HG03575 (cell line): Measurements from ENCODE around the gene SEMA4A.

Source experiments
- ATAC-seq: cut with Tn5 transposase; IDR thresholded peaks from one replicate; pipeline ENCODE4 v1.9.1; 2021; ENCODE audit not compliant: unreplicated experiment, insufficient number of reproducible peaks, low FRiP score; ENCODE audit errors: extremely low read depth

SEMA4A gene

DNA sequence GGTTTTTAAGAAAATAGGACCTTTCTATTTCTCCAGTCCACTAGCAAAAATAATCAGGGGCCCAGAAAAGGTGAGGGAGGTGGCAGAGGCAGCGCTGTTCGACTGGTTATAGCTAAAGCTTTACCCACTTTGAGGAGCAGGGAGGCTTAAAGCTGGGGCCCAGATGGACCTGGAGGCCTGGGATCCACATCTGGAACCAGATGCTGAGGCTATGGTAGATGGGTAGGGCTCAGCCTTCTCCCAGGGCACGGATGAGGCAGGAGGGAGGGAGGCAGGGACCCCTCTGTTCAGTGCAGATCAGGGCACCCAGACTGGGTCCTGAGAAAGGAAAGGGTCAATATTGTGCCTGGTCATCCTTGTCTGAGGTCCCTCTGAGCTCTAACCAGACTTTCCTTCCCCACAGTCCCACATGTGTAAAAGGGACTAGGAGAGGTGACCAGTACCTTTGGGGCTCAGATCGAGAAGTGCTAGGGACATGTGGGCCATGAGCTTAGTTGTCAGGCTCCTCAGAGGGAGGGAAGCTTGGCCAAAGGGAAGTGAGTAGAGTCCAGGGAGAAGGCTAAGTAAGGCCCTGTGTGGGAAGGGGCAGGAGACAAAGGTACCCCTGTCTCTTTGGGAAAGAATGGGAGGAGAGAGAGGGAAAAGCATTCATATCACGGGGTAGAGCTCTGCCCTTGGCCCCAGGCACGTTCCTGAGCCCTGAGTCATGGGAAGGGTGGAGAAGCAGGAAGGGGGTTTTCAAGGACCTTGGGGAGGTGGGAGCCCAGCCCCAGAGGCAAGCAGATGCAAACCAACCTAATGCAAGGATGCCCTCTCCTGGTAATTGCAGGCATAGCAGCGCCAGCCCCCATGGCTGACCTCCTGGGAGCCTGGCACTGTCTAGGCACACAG is 23.5 kb upstream of the SEMA4A start:
- ATAC-seq: no peak

DNA sequence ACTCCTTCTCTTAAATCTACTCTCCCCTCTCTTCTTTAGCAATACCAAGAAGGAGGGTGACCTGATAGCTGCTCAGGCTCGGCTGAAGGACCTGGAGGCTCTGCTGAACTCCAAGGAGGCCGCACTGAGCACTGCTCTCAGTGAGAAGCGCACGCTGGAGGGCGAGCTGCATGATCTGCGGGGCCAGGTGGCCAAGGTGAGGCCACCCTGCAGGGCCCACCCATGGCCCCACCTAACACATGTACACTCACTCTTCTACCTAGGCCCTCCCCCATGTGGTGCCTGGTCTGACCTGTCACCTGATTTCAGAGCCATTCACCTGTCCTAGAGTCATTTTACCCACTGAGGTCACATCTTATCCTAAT is 22.8 kb upstream of the SEMA4A start:
- ATAC-seq: no peak

DNA sequence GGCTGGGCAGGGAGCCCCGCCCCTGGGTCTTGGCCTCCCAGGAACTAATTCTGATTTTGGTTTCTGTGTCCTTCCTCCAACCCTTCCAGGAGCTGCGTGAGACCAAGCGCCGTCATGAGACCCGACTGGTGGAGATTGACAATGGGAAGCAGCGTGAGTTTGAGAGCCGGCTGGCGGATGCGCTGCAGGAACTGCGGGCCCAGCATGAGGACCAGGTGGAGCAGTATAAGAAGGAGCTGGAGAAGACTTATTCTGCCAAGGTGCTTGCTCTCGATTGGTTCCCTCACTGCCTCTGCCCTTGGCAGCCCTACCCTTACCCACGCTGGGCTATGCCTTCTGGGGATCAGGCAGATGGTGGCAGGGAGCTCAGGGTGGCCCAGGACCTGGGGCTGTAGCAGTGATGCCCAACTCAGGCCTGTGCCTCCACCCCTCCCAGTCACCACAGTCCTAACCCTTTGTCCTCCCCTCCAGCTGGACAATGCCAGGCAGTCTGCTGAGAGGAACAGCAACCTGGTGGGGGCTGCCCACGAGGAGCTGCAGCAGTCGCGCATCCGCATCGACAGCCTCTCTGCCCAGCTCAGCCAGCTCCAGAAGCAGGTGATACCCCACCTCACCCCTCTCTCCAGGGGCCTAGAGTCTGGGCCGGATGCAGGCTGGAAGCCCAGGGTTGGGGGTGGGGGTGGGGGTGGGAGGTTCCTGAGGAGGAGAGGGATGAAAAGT is 18.5 kb upstream of the SEMA4A start:
- no peak for ATAC-seq

DNA sequence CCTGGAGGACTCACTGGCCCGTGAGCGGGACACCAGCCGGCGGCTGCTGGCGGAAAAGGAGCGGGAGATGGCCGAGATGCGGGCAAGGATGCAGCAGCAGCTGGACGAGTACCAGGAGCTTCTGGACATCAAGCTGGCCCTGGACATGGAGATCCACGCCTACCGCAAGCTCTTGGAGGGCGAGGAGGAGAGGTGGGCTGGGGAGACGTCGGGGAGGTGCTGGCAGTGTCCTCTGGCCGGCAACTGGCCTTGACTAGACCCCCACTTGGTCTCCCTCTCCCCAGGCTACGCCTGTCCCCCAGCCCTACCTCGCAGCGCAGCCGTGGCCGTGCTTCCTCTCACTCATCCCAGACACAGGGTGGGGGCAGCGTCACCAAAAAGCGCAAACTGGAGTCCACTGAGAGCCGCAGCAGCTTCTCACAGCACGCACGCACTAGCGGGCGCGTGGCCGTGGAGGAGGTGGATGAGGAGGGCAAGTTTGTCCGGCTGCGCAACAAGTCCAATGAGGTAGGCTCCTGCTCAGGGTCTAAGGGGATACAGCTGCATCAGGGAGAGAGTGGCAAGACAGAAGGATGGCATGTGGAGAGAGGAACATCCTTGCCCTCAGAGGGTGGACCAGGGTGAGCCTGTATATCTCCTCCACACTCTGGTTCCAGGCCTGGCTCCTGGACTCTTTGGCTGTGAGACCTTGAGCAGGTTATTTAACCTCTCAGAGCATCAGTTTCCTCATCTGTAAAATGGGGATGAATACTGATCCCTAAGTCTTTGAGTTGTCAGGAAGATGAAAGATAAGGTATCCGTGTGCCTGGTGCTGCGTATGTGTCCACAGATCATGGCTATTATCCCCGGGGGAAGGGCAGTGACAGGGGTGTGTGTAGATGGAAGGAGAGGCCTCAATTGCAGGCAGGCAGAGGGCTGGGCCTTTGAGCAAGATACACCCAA is 17.2 kb upstream of the SEMA4A start:
- no peak for ATAC-seq

DNA sequence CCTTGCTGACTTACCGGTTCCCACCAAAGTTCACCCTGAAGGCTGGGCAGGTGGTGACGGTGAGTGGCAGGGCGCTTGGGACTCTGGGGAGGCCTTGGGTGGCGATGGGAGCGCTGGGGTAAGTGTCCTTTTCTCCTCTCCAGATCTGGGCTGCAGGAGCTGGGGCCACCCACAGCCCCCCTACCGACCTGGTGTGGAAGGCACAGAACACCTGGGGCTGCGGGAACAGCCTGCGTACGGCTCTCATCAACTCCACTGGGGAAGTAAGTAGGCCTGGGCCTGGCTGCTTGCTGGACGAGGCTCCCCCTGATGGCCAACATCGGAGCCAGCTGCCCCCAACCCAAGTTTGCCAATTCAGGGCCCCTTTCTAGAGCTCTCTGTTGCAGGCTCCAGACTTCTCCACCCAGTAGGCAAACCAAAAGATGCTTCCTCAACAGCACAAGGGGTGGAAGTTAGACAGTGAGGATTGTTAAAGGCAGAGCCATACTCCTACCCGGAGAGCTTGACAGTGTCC is 16.4 kb upstream of the SEMA4A start:
- no peak for ATAC-seq

DNA sequence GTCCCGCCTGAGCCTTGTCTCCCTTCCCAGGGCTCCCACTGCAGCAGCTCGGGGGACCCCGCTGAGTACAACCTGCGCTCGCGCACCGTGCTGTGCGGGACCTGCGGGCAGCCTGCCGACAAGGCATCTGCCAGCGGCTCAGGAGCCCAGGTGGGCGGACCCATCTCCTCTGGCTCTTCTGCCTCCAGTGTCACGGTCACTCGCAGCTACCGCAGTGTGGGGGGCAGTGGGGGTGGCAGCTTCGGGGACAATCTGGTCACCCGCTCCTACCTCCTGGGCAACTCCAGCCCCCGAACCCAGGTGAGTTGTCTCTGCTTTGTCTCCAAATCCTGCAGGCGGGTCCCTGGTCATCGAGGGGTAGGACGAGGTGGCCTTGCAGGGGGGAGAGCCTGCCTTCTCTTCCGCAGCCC is 14.9 kb upstream of the SEMA4A start:
- no peak for ATAC-seq

DNA sequence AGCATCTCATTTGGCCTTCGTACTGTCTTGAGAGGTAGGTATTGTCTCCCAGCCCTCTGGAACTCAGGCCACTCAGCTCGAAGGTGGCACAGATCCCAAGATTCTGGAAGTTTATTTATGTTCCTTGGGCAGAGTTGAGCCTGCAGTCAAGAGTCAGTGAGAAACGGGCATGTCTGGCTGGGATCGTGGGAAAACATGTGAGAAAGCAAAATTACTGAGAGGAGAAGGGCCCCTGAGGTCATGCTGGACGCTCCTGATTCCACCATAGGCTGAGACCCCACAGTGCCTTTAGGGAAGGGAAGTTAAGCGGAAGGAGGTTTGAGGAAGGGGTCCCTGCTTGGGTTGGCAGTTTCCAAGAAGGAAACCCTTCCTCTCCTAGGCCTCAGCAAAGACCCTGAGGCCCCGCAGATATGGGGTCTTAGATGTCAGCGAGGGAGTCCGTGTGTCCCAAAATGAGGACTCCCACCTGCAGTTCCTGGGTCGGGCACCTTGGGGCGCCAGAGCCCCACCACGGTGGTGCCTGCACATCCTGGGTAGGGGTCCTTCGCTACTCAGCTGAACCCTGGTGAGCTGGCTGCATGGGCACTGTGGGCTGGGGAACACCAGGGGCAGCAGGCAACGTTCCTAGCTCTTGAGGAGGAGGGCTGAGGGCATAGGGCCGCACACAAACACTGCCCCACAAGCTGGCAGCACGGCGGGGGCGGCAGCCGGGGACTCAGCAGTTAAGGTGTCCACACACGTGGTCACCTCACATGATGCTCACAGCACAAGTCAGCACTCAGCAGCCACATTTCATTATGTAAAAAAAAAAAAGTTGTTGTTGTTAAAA is 12.3 kb upstream of the SEMA4A start:
- ATAC-seq: no peak

DNA sequence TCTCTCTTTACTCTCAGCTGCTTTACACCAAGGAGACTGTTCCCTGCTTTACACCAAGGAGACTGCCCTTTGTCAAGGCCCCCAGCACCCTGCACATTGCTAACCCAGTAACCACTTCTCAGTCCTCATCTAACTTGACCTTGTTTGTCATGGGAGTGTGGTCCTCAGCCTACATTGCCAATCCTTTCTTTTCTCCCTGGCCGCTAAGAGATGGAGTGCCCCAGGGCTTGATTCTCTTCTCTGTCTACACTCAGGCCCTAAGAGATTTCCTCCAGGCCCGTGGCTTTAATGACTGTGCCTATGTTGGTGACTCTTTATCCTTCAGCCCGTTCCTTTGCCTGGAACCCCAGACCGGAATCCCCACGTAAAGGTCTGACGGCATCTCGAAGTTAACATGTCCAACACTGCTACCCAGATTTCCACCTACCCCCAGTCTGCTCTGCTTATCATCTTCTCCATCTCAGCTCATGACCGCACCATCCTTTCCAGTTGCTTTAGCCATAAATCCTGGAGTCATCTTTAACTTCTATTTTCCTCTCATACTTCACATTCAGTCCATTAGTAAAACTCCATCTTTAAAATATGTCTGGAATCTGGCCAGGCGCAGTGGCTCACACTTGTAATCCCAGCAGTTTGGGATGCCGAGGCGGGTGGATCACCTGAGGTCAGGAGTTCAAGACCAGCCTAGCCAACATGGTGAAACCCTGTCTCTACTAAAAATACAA is 9.5 kb upstream of the SEMA4A start:
- no peak for ATAC-seq

DNA sequence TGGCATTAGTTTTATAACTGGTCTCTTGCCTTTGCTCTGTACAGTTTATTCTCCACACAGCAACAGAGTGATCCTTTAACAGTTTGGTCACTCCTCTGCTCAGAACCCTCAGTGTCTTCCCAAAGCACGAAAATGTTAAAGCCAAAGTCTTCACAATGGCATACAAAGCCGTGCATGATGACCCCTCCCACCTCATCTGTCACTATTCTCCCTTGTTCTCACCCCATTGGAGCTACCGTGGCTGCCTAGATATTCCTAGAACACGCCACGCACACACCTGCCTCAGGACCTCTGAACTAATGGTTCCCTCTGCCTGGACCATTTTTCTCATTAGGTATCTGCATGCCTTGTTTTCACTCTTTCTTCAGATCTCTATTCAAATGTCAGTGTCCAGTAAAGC is 8.6 kb upstream of the SEMA4A start:
- no peak for ATAC-seq

DNA sequence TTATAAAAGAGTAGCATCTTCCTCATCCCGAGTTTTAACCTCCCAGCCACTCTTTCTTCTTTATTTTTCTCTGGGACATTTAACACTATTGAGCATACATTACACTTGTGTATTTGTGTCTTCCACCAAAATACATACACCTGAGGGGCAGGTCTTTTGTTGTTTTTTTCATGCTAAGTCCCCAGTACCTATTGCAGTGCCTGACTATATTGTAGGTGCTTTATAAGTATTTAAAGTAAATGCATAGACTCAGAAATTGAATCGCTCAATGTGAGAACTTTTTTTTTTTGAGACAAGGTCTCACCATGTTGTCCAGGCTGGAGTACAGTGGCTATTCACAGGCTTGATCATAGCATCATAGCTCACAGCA is 7.8 kb upstream of the SEMA4A start:
- no peak for ATAC-seq

DNA sequence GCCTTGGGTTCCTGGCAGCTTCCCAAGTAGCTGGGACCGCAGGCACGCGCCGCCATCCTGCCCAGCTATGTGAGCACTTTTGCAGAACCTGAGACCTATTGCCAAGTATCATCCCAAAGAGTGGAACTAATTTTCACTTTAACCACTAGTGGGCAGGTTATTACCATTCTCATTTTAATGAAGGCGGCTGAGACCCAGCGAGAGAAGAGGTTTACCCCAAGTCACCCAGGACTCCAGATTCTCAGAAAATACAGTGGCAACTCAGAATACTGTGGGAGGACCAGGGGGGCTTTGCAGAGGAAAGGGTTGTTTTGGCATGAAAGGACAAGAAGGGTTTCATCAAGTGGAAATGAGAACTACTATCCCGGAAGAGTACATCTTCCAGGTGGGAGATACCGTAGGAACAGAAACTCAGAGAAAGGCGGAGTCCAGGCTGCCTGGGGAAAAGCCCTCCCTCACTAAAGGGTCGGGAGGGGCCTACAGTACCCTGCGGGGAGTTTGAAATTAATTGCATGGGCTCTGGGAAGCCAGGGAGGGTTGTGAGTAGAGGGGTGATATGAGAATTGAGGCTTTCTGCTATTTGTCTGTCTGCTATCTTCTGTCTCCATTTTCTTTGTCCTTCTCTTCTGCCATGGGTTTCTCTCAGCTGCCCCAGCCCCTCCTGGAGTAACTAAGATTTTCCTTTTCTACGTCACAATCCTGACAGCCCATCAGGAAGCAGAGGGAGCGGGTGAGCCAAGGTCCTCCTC is 7.2 kb upstream of the SEMA4A start:
- ATAC-seq: no peak

DNA sequence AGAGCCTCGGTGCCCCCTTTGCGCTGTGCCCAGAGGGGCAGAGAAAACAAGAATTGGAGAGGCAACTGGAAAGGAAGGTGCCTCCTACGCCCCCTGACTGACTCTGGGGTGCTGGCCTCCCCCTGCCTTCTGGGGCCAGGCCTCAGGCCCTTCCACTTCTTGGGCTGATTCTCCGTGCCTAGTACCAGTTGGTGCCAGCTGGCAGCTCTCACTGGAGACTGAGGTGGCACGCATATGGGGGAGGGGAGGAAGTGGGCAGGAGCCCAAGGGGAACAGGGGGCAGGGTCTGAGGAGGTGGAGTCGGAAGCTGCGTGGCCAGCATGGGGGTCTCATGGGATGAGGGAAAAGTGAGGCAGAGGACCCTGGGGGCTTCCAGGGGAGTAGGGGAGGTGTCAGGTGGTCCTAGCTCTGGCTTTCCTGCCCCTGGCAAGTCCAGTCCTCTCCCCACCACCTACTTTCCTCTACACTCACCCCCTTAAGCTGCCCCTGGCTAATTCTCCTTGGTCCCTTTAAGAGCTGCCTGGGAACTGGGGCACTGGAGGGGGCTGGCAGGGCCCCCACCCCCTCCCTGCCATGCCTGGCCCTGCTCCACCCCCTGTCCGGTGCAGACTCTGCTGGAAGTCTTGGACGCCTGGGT is 6.5 kb upstream of the SEMA4A start:
- no peak for ATAC-seq

DNA sequence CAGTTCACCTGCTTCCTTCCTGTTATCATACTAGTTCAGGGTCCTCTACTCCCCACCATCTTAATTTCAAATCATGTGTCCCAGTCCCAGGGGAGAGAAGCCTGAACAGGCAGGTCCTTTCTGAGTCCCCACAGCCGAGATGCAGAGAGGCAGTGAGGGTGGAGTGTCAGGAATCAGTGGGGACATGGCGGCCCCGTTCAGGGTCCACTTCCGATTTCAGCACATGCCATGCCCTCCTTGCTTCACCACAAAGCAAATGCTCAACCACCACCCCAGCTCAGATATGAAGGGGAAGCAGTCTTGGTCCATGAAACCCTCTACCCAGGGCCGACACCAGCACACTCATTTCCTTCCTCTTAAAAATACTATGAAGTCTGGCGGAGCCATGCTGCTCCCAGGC is 5.2 kb upstream of the SEMA4A start:
- no peak for ATAC-seq

DNA sequence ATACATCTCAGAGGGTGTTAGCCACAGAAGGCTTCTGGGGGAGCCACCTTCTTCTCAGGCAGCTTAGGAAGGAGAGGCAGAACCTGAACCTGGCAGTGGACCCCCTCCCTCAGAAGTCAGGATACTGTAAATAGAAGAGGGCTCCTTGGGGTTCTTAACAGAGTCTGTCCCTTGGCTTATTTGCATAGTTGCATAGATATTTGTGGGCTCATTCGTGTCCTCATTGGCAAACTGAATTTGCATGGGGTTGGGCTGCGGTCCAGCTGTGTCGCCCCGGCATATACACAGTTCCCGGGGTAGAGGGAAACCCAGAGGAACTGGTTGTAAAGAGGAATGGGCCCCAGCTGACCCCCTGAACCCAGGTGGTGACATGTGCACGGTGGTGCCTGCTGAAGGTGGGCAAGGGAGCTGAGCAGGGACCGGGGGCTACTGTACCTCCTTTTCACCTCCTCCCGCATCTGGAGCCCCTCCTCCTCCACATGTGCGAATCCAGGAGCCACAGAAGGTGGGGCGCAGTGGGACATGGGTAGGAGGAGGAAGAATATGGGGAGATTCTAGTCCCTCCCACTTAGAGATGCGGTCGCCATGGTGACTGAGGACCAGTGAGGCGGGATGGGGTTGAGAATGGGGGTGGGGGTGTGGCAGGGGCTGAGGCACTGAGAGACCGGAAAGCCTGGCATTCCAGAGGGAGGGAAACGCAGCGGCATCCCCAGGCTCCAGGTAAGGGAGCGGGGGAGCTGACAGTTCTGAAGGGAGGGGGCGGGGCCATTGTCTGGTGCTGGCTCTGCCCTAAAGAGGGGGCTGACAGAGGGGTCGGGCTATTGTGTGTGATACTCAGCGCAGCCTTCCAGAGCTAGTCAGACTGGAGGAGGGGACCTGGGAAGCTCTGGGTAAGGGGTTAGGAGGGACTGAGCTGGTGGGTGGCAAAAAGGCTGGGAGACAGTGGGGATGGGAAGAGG is 3.7 kb upstream of the SEMA4A start:
- ATAC-seq: no peak

DNA sequence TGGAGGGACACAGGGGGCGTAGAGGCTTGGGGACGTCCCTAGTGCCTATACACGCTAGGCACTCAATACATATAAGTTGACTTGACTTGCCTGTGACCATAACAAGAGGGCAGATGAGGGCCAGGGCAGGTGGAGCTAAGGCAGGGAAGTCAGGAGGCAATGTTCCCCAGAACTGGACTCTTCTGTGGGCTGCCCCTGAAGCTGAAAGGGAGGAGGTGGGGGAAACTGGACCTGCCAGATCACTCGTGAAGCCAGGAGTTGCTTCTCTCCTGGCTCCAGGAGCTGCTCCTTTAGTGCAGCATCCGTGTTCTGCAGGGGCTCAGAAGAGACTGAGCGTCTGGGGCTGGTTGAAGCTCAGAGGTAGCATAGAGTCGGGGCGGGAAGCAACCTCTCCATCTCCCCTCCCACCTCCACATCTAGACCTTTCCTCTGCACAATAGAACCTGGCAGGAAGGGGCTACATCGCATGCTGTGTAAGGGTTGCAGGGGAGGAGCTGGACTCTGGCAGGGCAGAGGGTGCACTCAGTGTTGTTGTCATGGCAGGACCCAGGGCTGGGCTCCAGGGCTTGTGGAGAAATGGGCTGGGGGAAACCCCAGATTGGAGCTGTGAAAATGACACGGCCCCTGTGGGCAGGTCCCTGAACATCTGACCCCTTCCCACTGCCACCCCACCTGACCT is 2.9 kb upstream of the SEMA4A start:
- ATAC-seq: no peak
